A549 treated with ZK216348 at 1 μM for 4 hours (cell line): ENCODE data around the gene RCN1. TPM values are rescaled to one million over a fixed set of nuclear protein-coding genes. Genes with fewer than 3 reads are reported as not detected.

Experiments
- total RNA-seq: library from RNA; stranded (reverse); fragments of 200-300 nt; extraction: Qiagen RNA extraction; gene quantifications from 5 replicates; pipeline ENCODE4 v1.2.3, GENCODE V29; 2022; ENCODE audit warnings: low read depth

The RCN1 gene
- total RNA-seq = 141 to 193 TPM (median 165 TPM) in 5 replicates

DNA sequence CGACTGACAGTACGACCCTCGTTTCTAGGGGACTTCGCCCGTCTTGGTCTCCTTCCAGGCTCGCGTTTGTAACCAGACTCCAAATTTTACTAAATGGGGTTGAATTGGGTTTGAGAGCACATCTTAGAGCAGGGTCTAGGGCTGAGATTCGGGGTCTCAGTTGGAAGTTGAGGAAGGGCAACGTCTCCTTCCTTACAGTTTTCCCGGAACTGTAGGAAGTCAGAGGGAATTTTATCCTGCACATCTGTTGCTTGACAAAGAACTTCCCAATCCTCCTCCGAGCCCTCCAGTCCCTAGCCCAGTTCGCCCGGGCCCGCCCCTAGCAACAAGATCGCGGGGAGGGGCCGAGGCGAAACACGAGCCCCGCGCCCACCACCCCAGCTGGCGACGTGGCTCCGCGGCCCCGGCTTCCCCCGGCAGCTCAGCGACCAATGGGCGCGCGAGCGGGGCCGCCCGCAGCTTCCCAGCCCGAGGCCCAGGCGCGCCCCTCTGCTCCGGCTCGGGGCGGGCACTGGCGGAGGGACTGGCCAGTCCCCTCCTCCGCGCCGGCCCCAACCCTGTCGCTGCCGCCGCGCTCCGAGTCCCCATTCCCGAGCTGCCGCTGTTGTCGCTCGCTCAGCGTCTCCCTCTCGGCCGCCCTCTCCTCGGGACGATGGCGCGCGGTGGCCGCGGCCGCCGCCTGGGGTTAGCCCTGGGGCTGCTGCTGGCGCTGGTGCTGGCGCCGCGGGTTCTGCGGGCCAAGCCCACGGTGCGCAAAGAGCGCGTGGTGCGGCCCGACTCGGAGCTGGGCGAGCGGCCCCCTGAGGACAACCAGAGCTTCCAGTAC, at the start of gene RCN1:
RCN1 (plus strand) TSS at position 530 of the 826 bp plus-strand sequence; CDS start at position 653, 123 bp downstream.

